Hepatocyte (in vitro differentiated cells): ENCODE measurements around the gene NECAB3. TPM values are rescaled to one million over a fixed set of nuclear protein-coding genes. Genes with fewer than 3 reads are reported as not detected.

Experiments
- DNase-seq: peaks from one replicate; pipeline ENCODE4 v3.0.0-alpha.2; 2016; ENCODE audit warnings: low spot score
- H2AFZ ChIP-seq: fragments of 200-600 bp; sonication (generic); 2 replicates; pipeline ENCODE4 v1.6.0; 2016; ENCODE audit warnings: antibody characterized with exemption, mild to moderate bottlenecking
- H3K27ac ChIP-seq: fragments of 200-600 bp; sonication (generic); 2 replicates; pipeline ENCODE4 v1.5.1; 2016; ENCODE audit warnings: mild to moderate bottlenecking
- H3K27me3 ChIP-seq: fragments of 200-600 bp; sonication (generic); 2 replicates; pipeline ENCODE4 v1.6.1; 2016
- H3K36me3 ChIP-seq: fragments of 200-600 bp; sonication (generic); replicated peaks from 2 replicates; pipeline ENCODE4 v1.5.1; 2016; ENCODE audit warnings: low read depth; ENCODE audit not compliant: insufficient read depth
- H3K4me1 ChIP-seq: fragments of 200-600 bp; sonication (generic); 2 replicates; pipeline ENCODE4 v1.5.1; 2016; ENCODE audit warnings: mild to moderate bottlenecking, moderate library complexity; ENCODE audit not compliant: insufficient read depth
- H3K4me2 ChIP-seq: fragments of 200-600 bp; sonication (generic); 2 replicates; pipeline ENCODE4 v1.6.0; 2016
- H3K4me3 ChIP-seq: fragments of 200-600 bp; sonication (generic); 2 replicates; pipeline ENCODE4 v1.5.1; 2016; ENCODE audit warnings: mild to moderate bottlenecking
- H3K79me2 ChIP-seq: fragments of 200-600 bp; sonication (generic); 2 replicates; pipeline ENCODE4 v1.6.0; 2017; ENCODE audit warnings: mild to moderate bottlenecking
- H3K9me2 ChIP-seq: fragments of 200-600 bp; sonication (generic); replicated peaks from 2 replicates; pipeline ENCODE4 v1.6.0; 2017; ENCODE audit warnings: mild to moderate bottlenecking; ENCODE audit not compliant: insufficient read depth
- H3K9me3 ChIP-seq: fragments of 200-600 bp; sonication (generic); 2 replicates; pipeline ENCODE4 v1.5.1; 2016; ENCODE audit warnings: low read depth, mild to moderate bottlenecking
- H4K20me1 ChIP-seq: fragments of 200-600 bp; sonication (generic); 2 replicates; pipeline ENCODE4 v1.6.0; 2016; ENCODE audit warnings: mild to moderate bottlenecking; ENCODE audit not compliant: insufficient read depth, poor library complexity, severe bottlenecking
- CTCF ChIP-seq: fragments of 200-600 bp; sonication (generic); IDR thresholded peaks from 2 replicates; pipeline ENCODE4 v1.5.1; 2016; ENCODE audit warnings: antibody characterized with exemption, mild to moderate bottlenecking; ENCODE audit not compliant: poor library complexity
- EZH2 ChIP-seq: fragments of 200-600 bp; sonication (generic); IDR thresholded peaks from 2 replicates; pipeline ENCODE4 v1.6.1; 2016; ENCODE audit warnings: antibody characterized with exemption, mild to moderate bottlenecking, borderline replicate concordance
- EZH2phosphoT487 ChIP-seq: fragments of 200-600 bp; sonication (generic); IDR thresholded peaks from one replicate; pipeline ENCODE4 v1.6.1; 2018; ENCODE audit warnings: antibody characterized with exemption, mild to moderate bottlenecking, low read depth, moderate library complexity; ENCODE audit not compliant: unreplicated experiment, severe bottlenecking
- WGBS: methylation state at CpG from one replicate; pipeline ENCODE4 v1.1.6; 2016; ENCODE audit warnings: low lambda C conversion rate; ENCODE audit errors: missing lambda C conversion rate; 5-methylcytosine and 5-hydroxymethylcytosine counted together
- polyA plus RNA-seq: library from polyadenylated mRNA; unstranded; fragments of >200 nt; fragmentation: Nextera tagmentation; extraction: Ambion mirVana; gene quantifications from 2 replicates; pipeline ENCODE4 v1.2.1, GENCODE V29; 2016
- total RNA-seq: library from RNA; depleted of rRNA; stranded (reverse); fragments of >200 nt; gene quantifications from 2 replicates; pipeline ENCODE4 v1.2.3, GENCODE V29; 2014

The NECAB3 gene
- total and polyA plus RNA-seq, 2 experiments from 2014 or later: 50.6 to 55.4 TPM

DNA sequence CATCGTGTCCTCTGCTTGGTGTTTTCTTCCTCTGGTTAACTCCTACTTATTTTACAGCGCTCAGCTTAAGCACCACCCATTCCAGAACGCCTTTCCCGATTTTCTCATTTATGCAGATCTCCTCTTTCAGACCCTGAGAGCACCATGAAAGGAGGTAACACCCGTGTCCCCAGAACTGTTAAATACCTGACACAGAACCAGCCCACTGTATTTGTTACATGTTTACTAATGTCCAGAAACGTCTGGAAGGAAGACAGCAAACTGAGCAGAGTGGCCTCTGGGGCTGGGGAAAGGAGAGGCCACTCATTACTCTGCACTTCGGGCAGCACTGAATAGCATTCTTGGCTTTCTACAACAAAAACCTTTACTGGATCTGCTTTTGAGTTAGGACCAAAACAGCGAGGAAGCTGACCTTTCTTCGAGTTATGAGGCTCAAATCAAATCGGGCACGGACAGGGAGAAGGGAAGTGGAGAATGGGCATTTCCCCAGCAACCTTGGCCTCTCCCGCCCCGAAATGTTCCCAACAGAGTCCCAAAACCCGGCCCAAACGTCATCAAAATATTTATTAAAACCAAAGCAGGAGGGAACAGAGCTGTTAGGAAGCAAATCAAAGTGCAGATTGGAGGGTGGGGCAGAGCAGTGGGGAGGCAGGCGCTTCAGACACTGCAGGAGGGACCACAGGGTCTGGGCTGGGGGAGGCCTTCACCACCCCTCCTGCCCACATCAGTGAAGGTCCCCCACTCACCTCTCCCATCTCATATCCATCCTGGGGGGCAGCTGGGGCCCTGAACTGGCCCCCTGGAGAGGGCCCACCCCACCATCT, 1.1 kb upstream of the NECAB3 start:
- H3K9me2 ChIP-seq: no peaks in the 10 kb centered on the region
- peaks cover 22% of the 10 kb centered on the region for H3K79me2 ChIP-seq
- TF ChIP-seq EZH2: no peak
- TF ChIP-seq CTCF: no peak
- TF ChIP-seq EZH2phosphoT487: no peak
- 44% methylated on average over 16 of the region's 16 CpGs for WGBS
- no peaks in the 10 kb centered on the region for H3K9me3 ChIP-seq
- no peak for DNase-seq
- peak overlapping the region; percentile 95 for H3K4me2 ChIP-seq
- H4K20me1 ChIP-seq: no peaks in the 10 kb centered on the region
- H2AFZ ChIP-seq: peak overlapping the region; percentile 69
- H3K27me3 ChIP-seq: no peaks in the 10 kb centered on the region
- H3K36me3 ChIP-seq: no peaks in the 10 kb centered on the region
- peak overlapping the region; percentile 88 for H3K27ac ChIP-seq
- H3K4me1 ChIP-seq: peaks cover 32% of the 10 kb centered on the region
- no peak overlapping the region for H3K4me3 ChIP-seq

DNA sequence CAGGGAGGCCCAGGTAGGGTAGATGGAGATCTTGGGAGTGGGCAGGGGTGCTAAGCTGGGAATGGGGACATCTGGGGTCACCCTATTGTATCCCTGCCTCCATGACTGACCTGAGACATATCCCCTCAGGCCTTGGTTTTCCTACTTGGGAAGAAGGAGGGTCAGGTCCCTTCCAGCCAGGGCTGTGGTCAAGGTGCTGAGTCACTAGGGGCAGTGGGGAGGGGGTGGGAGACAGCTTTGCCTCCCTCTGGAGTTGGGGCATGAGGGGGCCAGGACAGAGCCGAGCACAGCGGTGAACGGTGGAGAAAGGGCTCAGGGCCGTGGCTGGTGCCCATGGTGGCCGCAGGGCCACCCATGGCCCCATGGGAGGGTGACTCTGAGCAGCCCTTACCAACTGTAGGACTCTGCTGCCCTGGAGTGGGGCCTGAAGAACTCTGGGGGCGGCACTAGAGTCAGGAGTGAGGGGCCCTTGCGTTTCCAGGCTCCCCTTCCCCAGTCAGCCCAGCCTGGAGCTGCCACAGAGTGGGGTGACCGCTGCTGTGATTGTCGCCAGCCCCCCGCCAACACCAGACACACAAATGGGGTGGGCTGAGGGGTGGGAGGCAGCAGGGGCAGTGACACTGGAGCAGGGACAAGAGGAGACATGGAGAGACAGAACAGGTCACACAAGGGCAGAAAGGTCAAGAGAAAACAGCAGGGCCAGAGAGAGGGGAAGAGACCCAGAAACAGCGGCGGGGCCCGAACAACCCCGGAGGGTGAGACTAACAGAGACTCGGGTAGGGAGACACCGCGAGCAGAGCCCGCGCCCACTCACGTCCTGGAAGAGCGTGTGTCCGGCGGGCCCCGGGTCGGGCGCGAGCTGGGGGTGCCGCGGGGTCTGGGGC, 576 bp downstream of the NECAB3 start:
- DNase-seq: no peak
- H3K36me3 ChIP-seq: no peaks in the 10 kb centered on the region
- peak overlapping the region; percentile 74 for H2AFZ ChIP-seq
- H3K4me1 ChIP-seq: peaks cover 32% of the 10 kb centered on the region
- no peaks in the 10 kb centered on the region for H4K20me1 ChIP-seq
- TF ChIP-seq CTCF (no peak), EZH2 (no peak), EZH2phosphoT487 (no peak)
- no peaks in the 10 kb centered on the region for H3K9me3 ChIP-seq
- H3K4me3 ChIP-seq: peak overlapping the region; percentile 71
- WGBS: 9% methylated on average over 29 of the region's 29 CpGs
- no peaks in the 10 kb centered on the region for H3K9me2 ChIP-seq
- peaks cover 22% of the 10 kb centered on the region for H3K79me2 ChIP-seq
- no peaks in the 10 kb centered on the region for H3K27me3 ChIP-seq
- peak overlapping the region; percentile 77 for H3K27ac ChIP-seq
- H3K4me2 ChIP-seq: peak overlapping the region; percentile 99

- WGBS: 58% methylated on average over 4 of the region's 4 CpGs
- H3K9me3 ChIP-seq: no peaks in the 10 kb centered on the region
- H3K4me1 ChIP-seq: peaks cover 32% of the 10 kb centered on the region
- no peak overlapping the region for H2AFZ ChIP-seq
- H3K9me2 ChIP-seq: no peaks in the 10 kb centered on the region
- no peaks in the 10 kb centered on the region for H3K27me3 ChIP-seq
- no peak for TF ChIP-seq CTCF
- TF ChIP-seq EZH2phosphoT487: no peak
- TF ChIP-seq EZH2: no peak
- H3K4me2 ChIP-seq: peak overlapping the region; percentile 99
- no peaks in the 10 kb centered on the region for H4K20me1 ChIP-seq
- H3K4me3 ChIP-seq: peak overlapping the region; percentile 71
- no peak for DNase-seq
- H3K79me2 ChIP-seq: peaks cover 22% of the 10 kb centered on the region
- H3K36me3 ChIP-seq: no peaks in the 10 kb centered on the region
- no peak overlapping the region for H3K27ac ChIP-seq
Measured at GRCh38 chr20:33673114-33673409, 1.2 kb downstream of the NECAB3 start.
